SK-N-SH (cell line): ENCODE results near the gene RASAL2.
"Not testable (repeated sequence)": the region's sequence is repeated elsewhere in the genome, so short reads cannot be mapped to it uniquely, and the experiment has no call there.

Experiments
- EP300 ChIP-seq, 2 experiments: IDR thresholded peaks; 2 replicates each; pipeline versions ENCODE4 v1.4.0 to v1.6.1; 2012; ENCODE audit warnings: borderline replicate concordance in 1 of 2, low read depth in 1 of 2, low read length in 1 of 2
- GATA2 ChIP-seq: sonication (generic); formaldehyde crosslinking; IDR thresholded peaks from 2 replicates; pipeline ENCODE4 v1.5.0; 2020; ENCODE audit warnings: mild to moderate bottlenecking, missing genetic modification reagents

GRCh38 chr1:178202095-178202494, 108.2 kb downstream of the RASAL2 start:
- not testable (repeated sequence) for TF ChIP-seq GATA2 (CRISPR knock-in tag); EP300 (IDR thresholded peaks at IDR 0.05; ENCODE audit: borderline replicate concordance in 1 of 2, low read depth in 1 of 2, low read length in 1 of 2)
